Left lung (tissue), 10 donors: ENCODE results near the gene S100A14. TPM values are rescaled to one million over a fixed set of nuclear protein-coding genes. Genes with fewer than 3 reads are reported as not detected.
A peak's percentile ranks its signal among the peaks of the same experiment; 100 is the strongest.

Experiments
- ATAC-seq: fragments of 200-7000 bp; cut with Tn5 transposase; one replicate; pipeline ENCODE4 v1.9.1; 2020; ENCODE audit warnings: moderate library complexity
- DNase-seq, 4 donors: peaks; one replicate each; pipeline ENCODE4 v3.0.0-alpha.2; 2013 to 2020
- H3K27ac ChIP-seq, 2 donors: fragments of 200-600 bp; sonication (generic) in 1 of 2; one replicate each; pipeline versions ENCODE4 v1.5.0 to v1.8.0; 2020 to 2021
- H3K27me3 ChIP-seq, 2 donors: fragments of 200-600 bp; sonication (generic) in 1 of 2; one replicate each; pipeline versions ENCODE4 v1.5.0 to v1.8.0; 2020 to 2021
- H3K36me3 ChIP-seq, 2 donors: fragments of 200-600 bp; sonication (generic) in 1 of 2; one replicate each; pipeline versions ENCODE4 v1.5.0 to v1.8.0; 2020 to 2021
- H3K4me1 ChIP-seq, 2 donors: fragments of 200-600 bp; one replicate each; pipeline ENCODE4 v1.8.0; 2021
- H3K4me3 ChIP-seq, 2 donors: fragments of 200-600 bp; sonication (generic) in 1 of 2; one replicate each; pipeline versions ENCODE4 v1.5.0 to v1.8.0; 2020 to 2021; ENCODE audit warnings: mild to moderate bottlenecking in 1 of 2
- H3K9me3 ChIP-seq, 2 donors: fragments of 200-600 bp; sonication (generic) in 1 of 2; one replicate each; pipeline versions ENCODE4 v1.5.0 to v1.8.0; 2020 to 2021
- CTCF ChIP-seq, 2 donors: fragments of 200-600 bp; sonication (generic) in 1 of 2; IDR thresholded peaks; one replicate each; pipeline versions ENCODE4 v1.5.0 to v1.8.0; 2021; ENCODE audit warnings: antibody characterized with exemption in 2 of 2
- intact Hi-C, 2 donors: fragments of 100-400 bp; cut with DNase I; formaldehyde crosslinking; loops; one replicate each; pipeline versions ENCODE4 v1.11.2 to v1.14.2; 2022
- polyA plus RNA-seq, 6 donors: library from polyadenylated mRNA; unstranded; fragments of 120-200 nt; gene quantifications; one replicate each; pipeline ENCODE4 v1.2.1, GENCODE V29; 2013; ENCODE audit not compliant: insufficient read length in 6 of 6
- total RNA-seq, 2 donors: library from RNA; stranded (reverse); fragmentation: NEBNext Ultra II Directional; extraction: Animal tissue kit (Norgen Biotek cat#: 25700); gene quantifications; one replicate each; pipeline ENCODE4 v1.2.1, GENCODE V29; 2021
- donor health status: DM: no; HTN: yes; CAD: no.
- donor health status: DM: no; HTN: no; CAD: no.

Gene S100A14
- total and polyA plus RNA-seq, 8 donors, result 94.9 to 179 (median 144) TPM

GRCh38 chr1:153570874-153571273 lies 45.3 kb downstream of the S100A14 start:
- intact Hi-C loops, result no loop called here
- no peak for DNase-seq
- H3K9me3 ChIP-seq, result no peaks in the 10 kb centered on the region
- H3K27me3 ChIP-seq, result no peaks in the 10 kb centered on the region
- H3K36me3 ChIP-seq, result no peaks in the 10 kb centered on the region
- no peak for ATAC-seq
- no peak overlapping the region for H3K27ac ChIP-seq
- no peak overlapping the region for H3K4me3 ChIP-seq
- no peak for TF ChIP-seq CTCF (IDR thresholded peaks at IDR 0.05)
- peaks cover 30 to 59% of the 10 kb centered on the region in 2 donors for H3K4me1 ChIP-seq

DNA sequence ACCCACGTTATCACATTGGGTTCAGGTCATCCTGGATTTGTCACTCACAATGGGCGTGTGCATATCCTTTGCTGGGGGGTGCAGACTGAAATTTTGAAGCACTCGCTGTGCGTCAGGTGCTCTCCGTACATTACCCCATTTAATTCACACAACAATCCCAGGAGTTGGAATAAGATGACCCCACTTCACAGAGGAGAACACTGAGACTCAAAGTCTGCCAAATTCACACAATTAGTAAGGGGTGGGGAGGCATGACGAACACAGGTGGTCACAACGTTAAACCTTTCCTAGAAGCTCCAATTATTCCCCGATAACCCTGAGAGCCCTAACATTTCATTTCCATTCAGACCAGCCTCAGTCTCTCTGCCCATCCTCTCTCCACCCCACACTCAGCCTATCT lies 46.7 kb downstream of the S100A14 start:
- H3K27me3 ChIP-seq, result no peaks in the 10 kb centered on the region
- no peak for ATAC-seq
- no peak for TF ChIP-seq CTCF (IDR thresholded peaks at IDR 0.05)
- H3K36me3 ChIP-seq, result no peaks in the 10 kb centered on the region
- no peaks in the 10 kb centered on the region for H3K9me3 ChIP-seq
- H3K27ac ChIP-seq, result no peak overlapping the region
- peaks cover 37 to 73% of the 10 kb centered on the region in 2 donors for H3K4me1 ChIP-seq
- H3K4me3 ChIP-seq, result no peak overlapping the region
- no peak for DNase-seq
- intact Hi-C loops, result loop anchor here (5.0 to 10.0 kb wide), 3 partner anchors 37 to 57 kb away; no protein-coding TSS in a partner anchor

- Histone ChIP-seq H3K4me3 (peak overlapping the region in 1 of 2 donors; percentile 17), H3K27me3 (no peaks in the 10 kb centered on the region), H3K27ac (peak overlapping the region; percentile 95 to 98), H3K36me3 (no peaks in the 10 kb centered on the region), H3K4me1 (peaks cover 37 to 77% of the 10 kb centered on the region in 2 donors), H3K9me3 (no peaks in the 10 kb centered on the region)
- intact Hi-C loops, result loop anchor here (5.0 to 10.0 kb wide), 3 partner anchors 36 to 56 kb away; no protein-coding TSS in a partner anchor
- TF ChIP-seq CTCF (IDR thresholded peaks at IDR 0.05), result peak; percentile 98
- DNase-seq, result peak; percentile 76 to 96 (median 88)
- ATAC-seq, result peak; percentile 45
Observed at GRCh38 chr1:153568367-153569099, 47.6 kb downstream of the S100A14 start.

DNA sequence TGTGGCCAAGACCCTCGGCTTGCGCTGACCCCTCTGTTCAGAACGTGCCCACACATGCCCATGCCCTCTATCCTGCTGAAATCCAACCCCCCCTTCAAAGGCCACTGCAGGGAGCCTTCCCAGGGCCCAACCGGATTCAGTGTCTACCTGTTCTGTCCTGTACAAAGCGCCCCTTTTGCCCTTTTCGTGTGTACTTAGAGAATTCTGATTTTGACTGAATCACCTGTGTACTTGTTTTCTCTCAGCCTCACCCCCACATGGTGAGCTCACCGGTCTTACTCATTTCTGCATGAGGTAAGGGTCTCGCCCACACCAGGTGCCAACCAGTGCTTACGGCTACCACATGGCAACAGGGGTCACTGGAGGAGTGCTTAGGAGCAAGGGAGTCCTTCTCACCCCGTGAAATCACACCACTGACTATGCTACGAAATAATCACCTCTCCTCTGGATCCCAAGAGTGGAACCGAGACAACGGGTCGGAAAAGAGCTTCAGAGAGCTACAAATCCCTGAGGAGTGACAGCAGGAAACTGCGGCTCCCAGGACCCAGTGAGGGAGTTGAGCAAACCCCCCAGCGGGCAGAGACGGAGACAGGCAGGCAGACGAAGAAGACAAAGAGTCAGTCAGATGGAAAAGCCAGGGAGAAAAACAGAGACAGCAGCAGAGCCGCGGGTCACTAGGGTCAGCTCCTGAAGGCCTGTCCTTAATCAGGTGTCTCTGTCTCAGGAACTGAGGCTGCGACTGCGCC lies 48.3 kb downstream of the S100A14 start:
- ATAC-seq, result no peak

More for the DNA sequence above, 48.3 kb downstream of the S100A14 start:
- H3K27me3 ChIP-seq, result no peaks in the 10 kb centered on the region
- DNase-seq, result no peak
- no peaks in the 10 kb centered on the region for H3K9me3 ChIP-seq
- H3K4me1 ChIP-seq, result peaks cover 35 to 72% of the 10 kb centered on the region in 2 donors
- H3K36me3 ChIP-seq, result no peaks in the 10 kb centered on the region
- H3K4me3 ChIP-seq, result peak overlapping the region in 1 of 2 donors; percentile 17
- intact Hi-C loops, result loop anchor here (5.0 to 10.0 kb wide), 3 partner anchors 35 to 55 kb away; no protein-coding TSS in a partner anchor
- H3K27ac ChIP-seq, result peak overlapping the region; percentile 95 to 98
- TF ChIP-seq CTCF (IDR thresholded peaks at IDR 0.05), result no peak
